IMR-90 (cell line): ENCODE measurements around the gene BSND. TPM values are rescaled to one million over a fixed set of nuclear protein-coding genes. Genes with fewer than 3 reads are reported as not detected.

Experiments used
- ATAC-seq: fragments of 200-7000 bp; cut with Tn5 transposase; 2 replicates; pipeline ENCODE4 v1.9.1; 2020; ENCODE audit warnings: low read depth, mild to moderate bottlenecking, moderate library complexity
- BruUV-seq: library from RNA; stranded (reverse); fragments of 400-500 nt; replicated peaks from 2 replicates; lab custom pipeline; 2021; lab: Mats Ljungman, UMichigan
- CTCF ChIA-PET: fragments of 300-600 bp; formaldehyde crosslinking; extraction: SDS; loops from one replicate; lab custom pipeline; 2021; ENCODE audit warnings: antibody characterized with exemption; lab: Yijun Ruan, JAX
- POLR2A ChIA-PET: fragments of 300-600 bp; sonication (Branson Sonifier 250); formaldehyde crosslinking; loops from one replicate; lab custom pipeline; 2022; ENCODE audit warnings: antibody characterized with exemption; ENCODE audit not compliant: unreplicated experiment; lab: Charles Lee
- DNase-seq: peaks from one replicate; pipeline ENCODE4 v3.0.0; 2013
- H2AFZ ChIP-seq: replicated peaks from 2 replicates; pipeline ENCODE3; 2013; ENCODE audit warnings: low read length, mild to moderate bottlenecking; ENCODE audit not compliant: poor library complexity
- H2AK5ac ChIP-seq: 2 replicates; pipeline ENCODE4 v1.6.1; 2013; ENCODE audit warnings: low read depth, low read length, inconsistent platforms
- H2AK9ac ChIP-seq: replicated peaks from 2 replicates; pipeline ENCODE3; 2013; ENCODE audit warnings: mild to moderate bottlenecking, low read depth, low read length, moderate library complexity; ENCODE audit not compliant: poor library complexity
- H2BK120ac ChIP-seq: 2 replicates; pipeline ENCODE4 v1.6.1; 2013; ENCODE audit warnings: low read depth, low read length, inconsistent platforms
- H2BK15ac ChIP-seq: 3 replicates; pipeline ENCODE4 v1.6.1; 2013; ENCODE audit warnings: low read depth, low read length, inconsistent platforms
- H2BK20ac ChIP-seq: 2 replicates; pipeline ENCODE4 v1.6.1; 2013; ENCODE audit warnings: low read depth, mild to moderate bottlenecking, inconsistent platforms, low read length, moderate library complexity
- H2BK5ac ChIP-seq: 2 replicates; pipeline ENCODE4 v1.6.1; 2013; ENCODE audit warnings: mild to moderate bottlenecking, low read depth, low read length, inconsistent platforms; ENCODE audit not compliant: poor library complexity, severe bottlenecking
- H3K14ac ChIP-seq: replicated peaks from 2 replicates; pipeline ENCODE4 v1.6.1; 2013; ENCODE audit warnings: low read depth, low read length, inconsistent platforms
- H3K18ac ChIP-seq: 2 replicates; pipeline ENCODE4 v1.6.1; 2013; ENCODE audit warnings: low read depth, low read length, control low read depth
- H3K23ac ChIP-seq: 2 replicates; pipeline ENCODE4 v1.6.1; 2013; ENCODE audit warnings: low read depth, low read length, inconsistent platforms
- H3K27ac ChIP-seq: 2 replicates; pipeline ENCODE4 v1.5.1; 2013; ENCODE audit warnings: mild to moderate bottlenecking, control low read depth, low read length; ENCODE audit not compliant: insufficient read depth
- H3K27me3 ChIP-seq: 2 replicates; pipeline ENCODE4 v1.6.1; 2013; ENCODE audit warnings: low read length; ENCODE audit not compliant: control insufficient read depth, insufficient read depth
- H3K36me3 ChIP-seq: 2 replicates; pipeline ENCODE4 v1.6.1; 2013; ENCODE audit warnings: low read length, mixed read lengths; ENCODE audit not compliant: control insufficient read depth, insufficient read depth
- H3K4ac ChIP-seq: 2 replicates; pipeline ENCODE4 v1.6.1; 2013; ENCODE audit warnings: low read depth, low read length, inconsistent platforms
- H3K4me1 ChIP-seq: 2 replicates; pipeline ENCODE4 v1.6.1; 2013; ENCODE audit warnings: low read length, mixed read lengths; ENCODE audit not compliant: control insufficient read depth, insufficient read depth
- H3K4me2 ChIP-seq: 2 replicates; pipeline ENCODE4 v1.6.1; 2013; ENCODE audit warnings: low read depth, mild to moderate bottlenecking, control low read depth, low read length, moderate library complexity
- H3K4me3 ChIP-seq: 2 replicates; pipeline ENCODE4 v1.5.1; 2013; ENCODE audit warnings: low read depth, mild to moderate bottlenecking, control low read depth, low read length, moderate library complexity; ENCODE audit not compliant: insufficient read depth
- H3K56ac ChIP-seq: 2 replicates; pipeline ENCODE4 v1.6.1; 2013; ENCODE audit warnings: low read length, inconsistent platforms; ENCODE audit not compliant: insufficient read depth; ENCODE audit errors: extremely low read depth
- H3K79me1 ChIP-seq, 2 experiments: 2 replicates each; pipeline ENCODE4 v1.6.1; 2013; ENCODE audit warnings: low read length in 2 of 2, inconsistent platforms in 1 of 2, low read depth in 1 of 2
- H3K9ac ChIP-seq: 2 replicates; pipeline ENCODE4 v1.6.1; 2013; ENCODE audit warnings: low read depth, low read length, control low read depth
- H3K9me1 ChIP-seq: 2 replicates; pipeline ENCODE4 v1.6.1; 2013; ENCODE audit warnings: low read length, inconsistent platforms; ENCODE audit not compliant: insufficient read depth
- H3K9me3 ChIP-seq: 2 replicates; pipeline ENCODE4 v1.6.1; 2013; ENCODE audit warnings: low read length; ENCODE audit not compliant: control insufficient read depth, insufficient read depth
- H4K20me1 ChIP-seq: 2 replicates; pipeline ENCODE4 v1.6.1; 2013; ENCODE audit warnings: low read length, inconsistent platforms; ENCODE audit not compliant: insufficient read depth
- H4K5ac ChIP-seq: 2 replicates; pipeline ENCODE4 v1.6.1; 2013; ENCODE audit warnings: mild to moderate bottlenecking, low read depth, low read length, control low read depth
- H4K8ac ChIP-seq, 2 experiments: 2 replicates each; pipeline ENCODE4 v1.6.1; 2013; ENCODE audit warnings: low read depth in 2 of 2, low read length in 2 of 2, control low read depth in 1 of 2, inconsistent platforms in 1 of 2
- H4K91ac ChIP-seq: 2 replicates; pipeline ENCODE4 v1.6.1; 2013; ENCODE audit warnings: low read depth, low read length, inconsistent platforms; ENCODE audit not compliant: insufficient read depth
- MXI1 ChIP-seq: IDR thresholded peaks from 2 replicates; pipeline ENCODE4 v1.6.1; 2012; ENCODE audit warnings: low read depth, mild to moderate bottlenecking, low read length, moderate library complexity, borderline replicate concordance
- WGBS, 2 experiments: methylation state at CpG; one replicate each; pipeline versions ENCODE4 v1.1.5 to v1.1.7; 2013; ENCODE audit warnings: missing lambda C conversion rate in 2 of 2; ENCODE audit not compliant: insufficient read length in 1 of 2; ENCODE audit errors: extremely low coverage in 2 of 2; 5-methylcytosine and 5-hydroxymethylcytosine counted together
- dilution Hi-C: fragments of 300-500 bp; cut with HindIII; formaldehyde crosslinking; loops from one replicate; pipeline ENCODE4 v1.14.3; 2018; ENCODE audit warnings: low sequenced_read_pairs; ENCODE audit not compliant: unreplicated experiment
- in situ Hi-C: fragments of 300-500 bp; cut with MboI; formaldehyde crosslinking; loops from 3 replicates; pipeline ENCODE4 v1.14.3; 2019; ENCODE audit warnings: low sequenced_read_pairs, inconsistent platforms, mixed read lengths
- intact Hi-C: fragments of 100-400 bp; cut with micrococcal nuclease; formaldehyde crosslinking; loops from 2 replicates; pipeline ENCODE4 v1.10.0; 2022
- polyA plus RNA-seq, 3 experiments: library from polyadenylated mRNA; depleted of rRNA; stranded (reverse); fragments of >200 nt; gene quantifications; 2 replicates each; pipeline ENCODE4 v1.2.3, GENCODE V29; 2012; ENCODE audit warnings: low replicate concordance in 1 of 3
- total RNA-seq: library from RNA; depleted of rRNA; stranded (reverse); fragments of >200 nt; gene quantifications from 2 replicates; pipeline ENCODE4 v1.2.3, GENCODE V29; 2012

BSND gene
- total and polyA plus RNA-seq, 2 of the 4 experiments (the other 2 are of a cell fraction): not detected

DNA sequence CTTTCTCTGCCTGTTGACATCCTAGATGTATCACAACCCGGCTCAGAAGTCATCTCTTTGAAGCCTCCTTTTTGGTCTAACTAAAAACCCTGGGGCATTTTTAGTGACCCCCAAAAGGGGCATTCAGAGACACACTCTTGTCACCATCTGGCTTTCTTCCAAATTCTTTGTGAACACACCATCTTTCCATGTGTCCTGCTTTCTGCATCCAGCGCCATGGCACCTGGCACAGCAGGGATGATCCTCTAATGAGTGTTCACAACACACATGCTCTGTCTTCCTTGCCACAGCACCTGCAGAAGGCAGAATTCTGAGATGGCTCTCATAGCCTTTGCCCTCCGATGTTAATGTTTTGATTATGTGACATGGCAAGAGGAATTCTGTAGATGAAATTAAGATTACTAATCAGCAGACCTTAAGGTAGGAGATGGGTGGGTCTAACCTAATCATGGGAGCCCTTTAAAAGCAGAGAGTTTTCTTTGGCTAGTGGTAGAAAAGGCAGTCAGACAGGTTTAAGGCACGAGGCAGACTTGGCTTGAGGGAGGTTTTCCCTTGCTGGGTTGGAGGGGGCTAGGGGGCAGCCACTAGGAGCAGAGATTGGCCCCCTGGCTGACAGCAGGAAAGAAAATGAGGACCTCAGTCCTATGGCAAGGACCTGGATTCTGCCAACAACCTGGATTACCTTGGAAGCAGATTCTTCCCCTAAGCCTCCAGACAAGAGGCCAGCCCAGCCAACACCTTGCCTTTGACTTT, 23.2 kb upstream of the BSND start:
- DNase-seq (no peak), ATAC-seq (no peak)
- POLR2A ChIA-PET: no interaction called here
- Histone ChIP-seq H2BK5ac (no peak overlapping the region), H3K9me1 (peaks cover 9% of the 10 kb centered on the region; the same call in 1 of the 2 replicates), H3K23ac (no peak overlapping the region), H4K91ac (no peak overlapping the region), H3K9me3 (no peaks in the 10 kb centered on the region), H3K4me1 (peaks cover 2% of the 10 kb centered on the region), H2AK5ac (no peak overlapping the region), H2BK20ac (no peak overlapping the region), H3K4ac (no peak overlapping the region), H3K79me1 (no peaks in the 10 kb centered on the region), H3K4me3 (no peak overlapping the region), H2AK9ac (no peak overlapping the region), H3K18ac (no peak overlapping the region), H2BK15ac (no peak overlapping the region), H4K5ac (no peak overlapping the region), H3K4me2 (no peak overlapping the region), H4K8ac (no peak overlapping the region), H3K56ac (no peak overlapping the region), H3K9ac (no peak overlapping the region), H3K27ac (no peak overlapping the region), H4K20me1 (no peaks in the 10 kb centered on the region), H2BK120ac (no peak overlapping the region), H3K36me3 (no peaks in the 10 kb centered on the region), H3K27me3 (peaks cover 44% of the 10 kb centered on the region), H3K14ac (no peak overlapping the region), H2AFZ (no peak overlapping the region)
- in situ Hi-C loops (no loop called here), intact Hi-C loops (no loop called here), dilution Hi-C loops (no loop called here)
- 57% methylated on average over 2 of the region's 4 CpGs; no CpG with 5 or more reads in 1 of the 2 experiments for WGBS, 2 experiments
- CTCF ChIA-PET: interaction anchor here (0.6 kb wide), 1 partner anchor 9 kb away, joined by 5 read pairs; no protein-coding TSS in a partner anchor
- no peak for TF ChIP-seq MXI1
- BruUV-seq: no TSS peak
